ENCODE measurements around the gene ZDHHC3.

DNA sequence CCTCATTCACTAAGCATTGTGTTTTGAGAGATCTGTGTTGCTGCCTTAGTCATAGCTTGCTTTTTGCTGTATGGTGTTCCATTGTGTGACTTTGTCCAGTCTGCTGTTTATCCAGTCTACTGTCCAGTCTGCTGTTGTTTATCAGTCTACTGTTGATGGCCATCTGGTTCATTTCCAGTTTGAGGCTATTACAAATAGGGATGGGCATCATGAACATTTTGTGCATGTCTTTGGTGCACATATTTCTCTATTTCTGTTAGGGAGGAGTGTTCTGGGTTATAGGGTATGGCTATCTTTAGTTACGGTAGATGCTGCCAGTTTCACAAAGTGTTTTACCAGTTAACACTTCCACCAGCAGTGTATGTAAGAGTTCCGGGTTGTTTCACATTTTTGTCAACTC, 27.9 kb upstream of the ZDHHC3 start:
- TF ChIP-seq, protein P1, sequence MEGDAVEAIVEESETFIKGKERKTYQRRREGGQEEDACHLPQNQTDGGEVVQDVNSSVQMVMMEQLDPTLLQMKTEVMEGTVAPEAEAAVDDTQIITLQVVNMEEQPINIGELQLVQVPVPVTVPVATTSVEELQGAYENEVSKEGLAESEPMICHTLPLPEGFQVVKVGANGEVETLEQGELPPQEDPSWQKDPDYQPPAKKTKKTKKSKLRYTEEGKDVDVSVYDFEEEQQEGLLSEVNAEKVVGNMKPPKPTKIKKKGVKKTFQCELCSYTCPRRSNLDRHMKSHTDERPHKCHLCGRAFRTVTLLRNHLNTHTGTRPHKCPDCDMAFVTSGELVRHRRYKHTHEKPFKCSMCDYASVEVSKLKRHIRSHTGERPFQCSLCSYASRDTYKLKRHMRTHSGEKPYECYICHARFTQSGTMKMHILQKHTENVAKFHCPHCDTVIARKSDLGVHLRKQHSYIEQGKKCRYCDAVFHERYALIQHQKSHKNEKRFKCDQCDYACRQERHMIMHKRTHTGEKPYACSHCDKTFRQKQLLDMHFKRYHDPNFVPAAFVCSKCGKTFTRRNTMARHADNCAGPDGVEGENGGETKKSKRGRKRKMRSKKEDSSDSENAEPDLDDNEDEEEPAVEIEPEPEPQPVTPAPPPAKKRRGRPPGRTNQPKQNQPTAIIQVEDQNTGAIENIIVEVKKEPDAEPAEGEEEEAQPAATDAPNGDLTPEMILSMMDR (conservative IDR thresholded peaks at IDR 0.05; ENCODE audit: low read depth, low read length): no peak
- no peak for TF ChIP-seq EZH2 (IDR thresholded peaks at IDR 0.05; ENCODE audit: borderline replicate concordance, low read depth, low read length, poor library complexity, severe bottlenecking)

All from A673 (cell line).